ENCODE measurements around the gene CAPN12. TPM values are rescaled to one million over a fixed set of nuclear protein-coding genes. Genes with fewer than 3 reads are reported as not detected.
"Not testable (repeated sequence)": the region's sequence is repeated elsewhere in the genome, so short reads cannot be mapped to it uniquely, and the experiment has no call there.

CAPN12 gene, protein sequence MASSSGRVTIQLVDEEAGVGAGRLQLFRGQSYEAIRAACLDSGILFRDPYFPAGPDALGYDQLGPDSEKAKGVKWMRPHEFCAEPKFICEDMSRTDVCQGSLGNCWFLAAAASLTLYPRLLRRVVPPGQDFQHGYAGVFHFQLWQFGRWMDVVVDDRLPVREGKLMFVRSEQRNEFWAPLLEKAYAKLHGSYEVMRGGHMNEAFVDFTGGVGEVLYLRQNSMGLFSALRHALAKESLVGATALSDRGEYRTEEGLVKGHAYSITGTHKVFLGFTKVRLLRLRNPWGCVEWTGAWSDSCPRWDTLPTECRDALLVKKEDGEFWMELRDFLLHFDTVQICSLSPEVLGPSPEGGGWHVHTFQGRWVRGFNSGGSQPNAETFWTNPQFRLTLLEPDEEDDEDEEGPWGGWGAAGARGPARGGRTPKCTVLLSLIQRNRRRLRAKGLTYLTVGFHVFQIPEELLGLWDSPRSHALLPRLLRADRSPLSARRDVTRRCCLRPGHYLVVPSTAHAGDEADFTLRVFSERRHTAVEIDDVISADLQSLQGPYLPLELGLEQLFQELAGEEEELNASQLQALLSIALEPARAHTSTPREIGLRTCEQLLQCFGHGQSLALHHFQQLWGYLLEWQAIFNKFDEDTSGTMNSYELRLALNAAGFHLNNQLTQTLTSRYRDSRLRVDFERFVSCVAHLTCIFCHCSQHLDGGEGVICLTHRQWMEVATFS
- 45.0 TPM for polyA plus RNA-seq
- long read RNA-seq, donor 1, partial matches to known transcripts: 6 of 8 reads
- long read RNA-seq, donor 1, other reads (novel, unspliced or antisense): 0 of 8 reads
- long read RNA-seq, donor 2, transcript CAPN12-211 (1 exons, 2,552 nt): major isoform, 10 of 27 reads
- long read RNA-seq, donor 2, partial matches to known transcripts: 17 of 27 reads
- long read RNA-seq, donor 2, other reads (novel, unspliced or antisense): 0 of 27 reads
- long read RNA-seq, donor 3: 0 reads
- long read RNA-seq, donor 4, partial matches to known transcripts: 0 of 2 reads
- long read RNA-seq, donor 4, other reads (novel, unspliced or antisense): 0 of 2 reads
- long read RNA-seq, donor 5: 0 reads
- long read RNA-seq, donor 6, partial matches to known transcripts: 0 of 7 reads
- long read RNA-seq, donor 6, other reads (novel, unspliced or antisense): 0 of 7 reads
- long read RNA-seq, donor 7, partial matches to known transcripts: 0 of 1 reads
- long read RNA-seq, donor 7, other reads (novel, unspliced or antisense): 0 of 1 reads
- long read RNA-seq, donor 8, partial matches to known transcripts: 5 of 11 reads
- long read RNA-seq, donor 8, other reads (novel, unspliced or antisense): 0 of 11 reads
- long read RNA-seq, donor 9, partial matches to known transcripts: 15 of 18 reads
- long read RNA-seq, donor 9, other reads (novel, unspliced or antisense): 0 of 18 reads
- long read RNA-seq, donor 10, partial matches to known transcripts: 9 of 11 reads
- long read RNA-seq, donor 10, other reads (novel, unspliced or antisense): 0 of 11 reads
- long read RNA-seq, donor 11, transcript CAPN12-211 (1 exons, 2,552 nt): major isoform, 6 of 111 reads
- long read RNA-seq, donor 11, partial matches to known transcripts: 101 of 111 reads
- long read RNA-seq, donor 11, other reads (novel, unspliced or antisense): 0 of 111 reads

DNA sequence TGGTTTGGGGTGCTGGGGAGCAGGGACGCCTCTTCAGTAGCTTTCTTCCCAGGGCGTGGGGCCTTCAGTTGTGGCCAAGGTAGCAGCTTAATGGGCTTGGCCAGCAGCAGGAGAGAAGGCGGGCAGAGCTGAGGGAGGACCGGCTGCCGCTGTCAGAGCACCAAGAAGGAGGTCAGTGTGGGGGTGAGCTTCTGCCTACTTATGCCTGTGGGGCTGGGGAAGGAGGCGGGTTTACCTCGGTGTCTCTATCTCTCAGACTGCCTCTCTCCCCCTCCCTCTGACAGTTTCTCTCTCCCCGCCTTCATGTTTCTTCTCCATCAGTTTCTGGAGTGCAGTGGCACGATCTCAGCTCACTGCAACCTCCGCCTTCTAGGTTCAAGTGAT is at the start of gene CAPN12:
CAPN12 (minus strand) TSS at position 177 of the 384 bp plus-strand sequence. CDS start 309 bp downstream, outside the sequence.
- no peaks in the 10 kb centered on the region for H3K27me3 ChIP-seq (ENCODE audit: control insufficient read depth, insufficient read depth, low read length)
- H3K27ac ChIP-seq (ENCODE audit: low read length): no peak within 1 kb of the TSS
- no peak for DNase-seq
- H3K4me3 ChIP-seq (ENCODE audit: low read length): no peak within 1 kb of the TSS
- WGBS (ENCODE audit: insufficient coverage, low lambda C conversion rate): 100% methylated on average over 1 of the region's 10 CpGs
- H3K36me3 ChIP-seq (ENCODE audit: control insufficient read depth, insufficient read depth, low read length): no peaks in the 10 kb centered on the region
- no peaks in the 10 kb centered on the region for H3K9me3 ChIP-seq (ENCODE audit: control insufficient read depth, low read depth, low read length)
- H3K4me1 ChIP-seq (ENCODE audit: control insufficient read depth, insufficient read depth, low read length): no peaks in the 10 kb centered on the region

DNA sequence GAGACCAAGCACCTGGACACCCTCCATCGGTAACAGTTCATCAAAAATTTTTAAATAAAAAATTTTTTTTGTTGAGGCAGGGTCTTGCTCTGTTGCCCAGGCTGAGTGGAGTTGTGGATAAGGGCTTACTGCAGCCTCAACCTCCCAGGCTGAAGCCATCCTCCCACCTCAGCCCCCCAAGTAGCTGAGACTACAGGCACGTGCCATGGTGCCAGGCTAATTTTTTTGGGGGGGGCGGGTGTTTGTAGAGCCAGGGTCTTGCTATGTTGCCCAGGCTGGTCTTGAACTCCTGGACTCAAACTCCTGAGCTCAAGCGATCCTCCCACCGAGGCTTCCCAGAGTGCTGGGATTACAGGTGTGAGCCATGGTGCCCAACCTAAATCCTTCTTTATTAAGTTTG is 49.4 kb upstream of the CAPN12 start:
- WGBS (ENCODE audit: insufficient coverage, low lambda C conversion rate): 100% methylated on average over 1 of the region's 5 CpGs

DNA sequence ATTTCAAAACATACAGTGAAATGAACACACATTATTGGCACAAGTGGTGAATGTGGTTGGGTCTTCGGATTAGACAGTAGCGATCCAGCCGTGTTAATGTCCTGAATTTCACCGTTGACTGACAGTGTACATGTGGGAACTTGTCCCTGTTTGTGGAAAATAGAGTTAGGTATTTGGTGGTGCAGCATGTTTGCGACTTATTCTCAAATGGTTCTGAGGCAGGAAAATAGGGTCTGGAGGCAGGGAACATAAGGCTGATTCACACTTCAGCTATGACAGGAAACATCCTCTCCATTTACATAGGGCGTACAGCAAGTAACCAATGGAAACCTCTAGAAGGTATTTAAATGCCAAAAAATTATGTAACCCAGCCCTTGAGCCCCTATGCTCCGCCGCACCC is 48.9 kb upstream of the CAPN12 start:
- Histone ChIP-seq H3K36me3 (ENCODE audit: control insufficient read depth, insufficient read depth, low read length) (no peaks in the 10 kb centered on the region), H3K27me3 (ENCODE audit: control insufficient read depth, insufficient read depth, low read length) (no peaks in the 10 kb centered on the region), H3K4me1 (ENCODE audit: control insufficient read depth, insufficient read depth, low read length) (peaks cover 11% of the 10 kb centered on the region), H3K27ac (ENCODE audit: low read length) (peak overlapping the region; percentile 80), H3K9me3 (ENCODE audit: control insufficient read depth, low read depth, low read length) (peaks cover 3% of the 10 kb centered on the region), H3K4me3 (ENCODE audit: low read length) (no peak overlapping the region)
- no CpG with 5 or more reads among the region's 8 CpGs for WGBS (ENCODE audit: insufficient coverage, low lambda C conversion rate)
- no peak for DNase-seq

More for the DNA sequence above, 49.4 kb upstream of the CAPN12 start:
- Histone ChIP-seq H3K9me3 (ENCODE audit: control insufficient read depth, low read depth, low read length) (peaks cover 3% of the 10 kb centered on the region), H3K27me3 (ENCODE audit: control insufficient read depth, insufficient read depth, low read length) (no peaks in the 10 kb centered on the region), H3K27ac (ENCODE audit: low read length) (no peak overlapping the region), H3K4me3 (ENCODE audit: low read length) (no peak overlapping the region), H3K4me1 (ENCODE audit: control insufficient read depth, insufficient read depth, low read length) (peaks cover 11% of the 10 kb centered on the region), H3K36me3 (ENCODE audit: control insufficient read depth, insufficient read depth, low read length) (no peaks in the 10 kb centered on the region)
- no peak for DNase-seq

DNA sequence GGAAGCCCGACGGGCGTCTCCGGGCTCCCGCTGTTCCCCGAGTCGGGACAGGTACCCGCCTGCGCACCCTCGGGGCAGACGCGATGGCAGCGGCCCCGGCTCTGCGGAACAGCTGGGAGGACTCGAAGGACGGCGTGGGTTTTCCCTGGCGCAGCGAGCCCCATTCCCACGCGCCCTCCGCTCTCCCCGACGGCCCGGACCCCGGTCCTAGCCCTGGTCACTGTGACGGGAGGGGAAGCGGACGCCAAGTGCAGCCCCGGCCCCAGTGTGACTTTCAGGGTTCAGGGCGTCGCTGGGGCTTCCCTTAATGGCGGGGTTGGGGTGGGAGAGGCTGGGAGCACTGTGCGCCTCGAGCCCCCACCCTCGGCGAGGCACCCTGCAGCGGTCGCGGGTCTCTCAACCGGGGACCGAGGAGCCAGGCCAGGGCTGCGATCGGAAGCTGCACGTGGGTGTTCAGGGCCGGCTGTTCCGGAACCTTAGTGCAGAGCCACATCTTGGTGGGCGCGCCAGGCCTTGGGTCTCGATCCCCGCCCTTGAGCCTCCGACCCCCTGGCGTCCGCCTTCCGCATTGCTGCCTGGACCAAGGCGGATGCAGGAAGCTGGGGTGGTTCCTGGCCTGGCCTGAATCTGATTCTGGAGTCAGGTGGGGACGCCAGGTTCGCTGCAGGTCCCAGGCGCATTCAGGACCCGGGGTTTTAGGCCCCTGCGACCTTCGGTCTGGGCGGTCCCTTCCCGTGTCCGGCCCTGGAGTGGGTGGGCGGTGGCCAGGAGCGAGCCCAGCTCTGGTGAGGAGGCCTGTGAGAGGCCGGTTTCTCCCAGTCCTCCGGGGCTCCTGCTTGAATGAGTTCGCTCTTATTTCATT is 48.2 kb upstream of the CAPN12 start:
- peak; percentile 69 to 81 for DNase-seq
- Histone ChIP-seq H3K27ac (ENCODE audit: low read length) (peak overlapping the region; percentile 80), H3K4me1 (ENCODE audit: control insufficient read depth, insufficient read depth, low read length) (peaks cover 11% of the 10 kb centered on the region), H3K36me3 (ENCODE audit: control insufficient read depth, insufficient read depth, low read length) (no peaks in the 10 kb centered on the region), H3K9me3 (ENCODE audit: control insufficient read depth, low read depth, low read length) (peaks cover 3% of the 10 kb centered on the region), H3K4me3 (ENCODE audit: low read length) (peak overlapping the region; percentile 51), H3K27me3 (ENCODE audit: control insufficient read depth, insufficient read depth, low read length) (no peaks in the 10 kb centered on the region)
- WGBS (ENCODE audit: insufficient coverage, low lambda C conversion rate): no CpG with 5 or more reads among the region's 71 CpGs

DNA sequence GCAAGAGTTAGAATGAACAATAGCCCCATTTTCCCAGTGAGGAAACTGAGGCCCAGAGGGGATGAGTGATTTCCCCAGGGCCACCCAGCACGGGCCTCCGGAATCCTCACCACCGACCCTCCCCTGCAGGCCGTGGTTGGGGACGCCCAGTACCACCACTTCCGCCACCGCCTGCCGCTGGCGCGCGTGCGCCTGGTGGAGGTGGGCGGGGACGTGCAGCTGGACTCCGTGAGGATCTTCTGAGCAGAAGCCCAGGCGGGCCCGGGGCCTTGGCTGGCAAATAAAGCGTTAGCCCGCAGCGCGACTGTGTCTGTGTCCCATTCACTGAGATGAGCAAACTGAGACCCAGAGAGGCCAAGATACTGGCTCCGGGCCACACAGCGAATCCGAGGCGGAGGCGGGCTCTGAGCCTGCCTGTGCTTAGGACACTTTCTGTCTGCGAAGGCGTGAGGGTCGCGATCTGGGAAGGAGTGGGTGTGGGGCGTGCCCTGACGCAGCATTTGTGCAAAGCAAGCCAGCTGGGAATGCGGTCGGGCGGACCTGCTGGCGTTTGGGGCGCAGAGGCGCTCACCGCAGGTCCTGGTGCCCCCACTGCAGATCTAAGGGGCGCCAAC is 47.3 kb upstream of the CAPN12 start:
- H3K4me1 ChIP-seq (ENCODE audit: control insufficient read depth, insufficient read depth, low read length): peaks cover 11% of the 10 kb centered on the region
- no CpG with 5 or more reads among the region's 40 CpGs for WGBS (ENCODE audit: insufficient coverage, low lambda C conversion rate)
- DNase-seq; H3K27me3 ChIP-seq (ENCODE audit: control insufficient read depth, insufficient read depth, low read length); H3K9me3 ChIP-seq (ENCODE audit: control insufficient read depth, low read depth, low read length); H3K36me3 ChIP-seq (ENCODE audit: control insufficient read depth, insufficient read depth, low read length); H3K27ac ChIP-seq (ENCODE audit: low read length): not testable (repeated sequence)
- peak overlapping the region; percentile 10 for H3K4me3 ChIP-seq (ENCODE audit: low read length)

GRCh38 chr19:38790507-38791403 is 46.5 kb upstream of the CAPN12 start:
- not testable (repeated sequence) for DNase-seq; H3K36me3 ChIP-seq (ENCODE audit: control insufficient read depth, insufficient read depth, low read length); H3K27me3 ChIP-seq (ENCODE audit: control insufficient read depth, insufficient read depth, low read length); H3K27ac ChIP-seq (ENCODE audit: low read length); H3K9me3 ChIP-seq (ENCODE audit: control insufficient read depth, low read depth, low read length)
- Histone ChIP-seq H3K4me3 (ENCODE audit: low read length) (peak overlapping the region; percentile 10), H3K4me1 (ENCODE audit: control insufficient read depth, insufficient read depth, low read length) (peaks cover 11% of the 10 kb centered on the region)
- WGBS (ENCODE audit: insufficient coverage, low lambda C conversion rate): no CpG with 5 or more reads among the region's 49 CpGs

DNA sequence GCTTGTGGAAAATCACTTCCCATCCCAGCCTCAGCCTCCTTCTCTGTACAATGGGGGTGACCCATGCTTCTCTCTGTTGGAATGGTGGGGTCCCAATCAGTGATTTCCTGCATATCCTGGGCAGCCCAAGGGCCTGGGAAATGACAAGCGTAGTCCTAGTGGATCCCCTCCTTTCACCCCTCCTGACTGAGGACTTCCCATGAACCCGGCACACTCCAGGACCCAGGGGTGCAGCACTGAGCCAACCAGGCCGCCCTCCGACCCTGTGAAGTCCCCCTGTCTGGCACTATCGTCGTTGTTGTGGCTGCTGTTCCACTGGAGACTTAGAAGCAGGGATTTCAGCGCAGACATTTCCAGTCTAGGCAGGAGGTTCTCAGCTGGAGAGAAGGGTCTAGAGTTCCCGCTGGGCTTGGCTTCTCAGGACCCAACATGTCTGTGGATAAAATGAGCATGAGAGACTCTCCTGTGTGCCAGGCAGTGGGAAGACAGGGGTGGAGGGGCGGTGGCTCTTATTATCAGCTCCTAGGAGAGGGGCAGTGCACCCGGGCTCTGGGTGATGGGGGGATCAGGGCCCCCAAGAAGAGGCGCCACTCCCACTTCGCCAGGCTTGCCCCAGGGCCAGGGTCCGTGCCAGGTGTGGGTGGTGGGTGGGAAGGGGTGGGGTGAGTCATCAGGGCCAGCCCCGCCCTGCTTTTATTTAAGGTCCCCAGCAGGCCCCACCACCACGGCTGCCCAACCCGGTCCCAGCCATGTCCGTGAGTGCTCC is 44.4 kb upstream of the CAPN12 start, which contains the start of gene LGALS7B:
LGALS7B (plus strand) TSS at position 723 of the 766 bp plus-strand sequence; CDS start at position 750, 27 bp downstream.
- DNase-seq: peak in 1 of 2 donors; percentile 49
- H3K36me3 ChIP-seq (ENCODE audit: control insufficient read depth, insufficient read depth, low read length): no peaks in the 10 kb centered on the region
- peaks cover 11% of the 10 kb centered on the region for H3K4me1 ChIP-seq (ENCODE audit: control insufficient read depth, insufficient read depth, low read length)
- no peaks in the 10 kb centered on the region for H3K27me3 ChIP-seq (ENCODE audit: control insufficient read depth, insufficient read depth, low read length)
- no CpG with 5 or more reads among the region's 17 CpGs for WGBS (ENCODE audit: insufficient coverage, low lambda C conversion rate)
- H3K4me3 ChIP-seq (ENCODE audit: low read length): no peak within 1 kb of the TSS
- peaks cover 3% of the 10 kb centered on the region for H3K9me3 ChIP-seq (ENCODE audit: control insufficient read depth, low read depth, low read length)
- no peak within 1 kb of the TSS for H3K27ac ChIP-seq (ENCODE audit: low read length)

Measured in large intestine (tissue), 12 donors.